Measurements from ENCODE around the gene CDADC1. TPM values are rescaled to one million over a fixed set of nuclear protein-coding genes. Genes with fewer than 3 reads are reported as not detected.

The CDADC1 gene
- total and polyA plus RNA-seq, 2 of the 13 experiments (the other 11 are each of a cell fraction or from before 2014, with no cell fraction given): 2.4 to 9.0 TPM

- no peak for TF ChIP-seq ARNTL (CRISPR knock-in tag; IDR thresholded peaks at IDR 0.05)
- TF ChIP-seq CENPBD1 (CRISPR knock-in tag; IDR thresholded peaks at IDR 0.05; ENCODE audit: borderline replicate concordance, low read depth): no peak
- TF ChIP-seq MXI1 (IDR thresholded peaks at IDR 0.05; ENCODE audit: borderline replicate concordance, low read depth, low read length): no peak
- TF ChIP-seq BCL6 (CRISPR knock-in tag; IDR thresholded peaks at IDR 0.05): peak; percentile 20; the same call in 1 of the 2 replicates
- no peak for TF ChIP-seq MAFF (IDR thresholded peaks at IDR 0.05; ENCODE audit: low read depth, low read length)
- TF ChIP-seq SIX4 (CRISPR knock-in tag; IDR thresholded peaks at IDR 0.05): no peak
- TF ChIP-seq ZBTB38 (CRISPR knock-in tag; IDR thresholded peaks at IDR 0.05): no peak
- TF ChIP-seq KDM4B (CRISPR knock-in tag; IDR thresholded peaks at IDR 0.05): 0 out of 2 replicates have a peak, but pooled peaks have one; percentile 45
- peak; percentile 53; the same call in 1 of the 2 replicates for TF ChIP-seq SPEN (CRISPR knock-in tag; IDR thresholded peaks at IDR 0.05; ENCODE audit: low read depth)
- no peak for TF ChIP-seq POLR2AphosphoS5 (IDR thresholded peaks at IDR 0.05; ENCODE audit: low read depth, low read length)
- TF ChIP-seq NCOR1 (IDR thresholded peaks at IDR 0.05; ENCODE audit: borderline replicate concordance, low read length): peak; percentile 17; the same call in 1 of the 2 replicates
- TF ChIP-seq STAG1 (CRISPR knock-in tag; IDR thresholded peaks at IDR 0.05): peak; percentile 92
- no peak for TF ChIP-seq AKNA (CRISPR knock-in tag; IDR thresholded peaks at IDR 0.05; ENCODE audit: borderline replicate concordance)
- 0 out of 2 replicates have a peak, but pooled peaks have one; percentile 24 for TF ChIP-seq MIER3 (CRISPR knock-in tag; IDR thresholded peaks at IDR 0.05; ENCODE audit: borderline replicate concordance)
- TF ChIP-seq ZNF362 (CRISPR knock-in tag; IDR thresholded peaks at IDR 0.05; ENCODE audit: borderline replicate concordance): peak; percentile 75
- no peak for TF ChIP-seq KAT7 (CRISPR knock-in tag; IDR thresholded peaks at IDR 0.05; ENCODE audit: borderline replicate concordance)
- 0 out of 2 replicates have a peak, but pooled peaks have one; percentile 27 for TF ChIP-seq ZNF761 (CRISPR knock-in tag; conservative IDR thresholded peaks at IDR 0.05)
- no peak for TF ChIP-seq ATRX (CRISPR knock-in tag; IDR thresholded peaks at IDR 0.05; ENCODE audit: borderline replicate concordance)
- TF ChIP-seq KDM5B (CRISPR knock-in tag; IDR thresholded peaks at IDR 0.05; ENCODE audit: borderline replicate concordance): no peak
- peak; percentile 72 for TF ChIP-seq PATZ1 (CRISPR knock-in tag; IDR thresholded peaks at IDR 0.05)
- no peak for TF ChIP-seq NFRKB (IDR thresholded peaks at IDR 0.05)
- no peak for TF ChIP-seq ZNF557 (CRISPR knock-in tag; IDR thresholded peaks at IDR 0.05)
Observed at GRCh38 chr13:49300739-49301589, 53.2 kb downstream of the CDADC1 start (continued).

Data from HepG2 (cell line).